ENCODE data around the gene GOLPH3L.

Gene GOLPH3L

GRCh38 chr1:150696995-150697927 is at the start of gene GOLPH3L (continued):
- TF ChIP-seq ZNF280C (tag by site-specific recombination; IDR thresholded peaks at IDR 0.05) (no peak), KLF7 (tag by site-specific recombination; IDR thresholded peaks at IDR 0.05; ENCODE audit: borderline replicate concordance) (no peak), ZBTB20 (tag by site-specific recombination; IDR thresholded peaks at IDR 0.05) (peak; percentile 42; the same call in 1 of the 2 replicates), ZXDB (tag by site-specific recombination; IDR thresholded peaks at IDR 0.05) (0 out of 2 replicates have a peak, but pooled peaks have one; percentile 39), PBX3 (CRISPR knock-in tag; IDR thresholded peaks at IDR 0.05) (peak; percentile 41; the same call in 1 of the 2 replicates), AEBP2 (tag by site-specific recombination; IDR thresholded peaks at IDR 0.05; ENCODE audit: borderline replicate concordance) (no peak), YY2 (tag by site-specific recombination; IDR thresholded peaks at IDR 0.05) (no peak), ZNF157 (tag by site-specific recombination; IDR thresholded peaks at IDR 0.05) (no peak), SP3 (tag by site-specific recombination; IDR thresholded peaks at IDR 0.05) (peak; percentile 91), EGR2 (tag by site-specific recombination; IDR thresholded peaks at IDR 0.05; ENCODE audit: low read depth) (no peak), ZSCAN23 (tag by site-specific recombination; IDR thresholded peaks at IDR 0.05) (no peak), PATZ1 (tag by site-specific recombination; IDR thresholded peaks at IDR 0.05) (peak; percentile 86), PRDM1 (tag by site-specific recombination; IDR thresholded peaks at IDR 0.05) (no peak), ZNF335 (tag by site-specific recombination; conservative IDR thresholded peaks at IDR 0.05) (peak; percentile 35), ZNF112 (tag by site-specific recombination; IDR thresholded peaks at IDR 0.05) (no peak), ZNF843 (tag by site-specific recombination; IDR thresholded peaks at IDR 0.05) (no peak), REST (tag by site-specific recombination; IDR thresholded peaks at IDR 0.05) (no peak), RBAK (tag by site-specific recombination; IDR thresholded peaks at IDR 0.05) (no peak), ZSCAN30 (tag by site-specific recombination; IDR thresholded peaks at IDR 0.05) (peak; percentile 92), KLF10 (tag by site-specific recombination; IDR thresholded peaks at IDR 0.05) (peak; percentile 85), SETDB1 (IDR thresholded peaks at IDR 0.05; ENCODE audit: insufficient read length, low read length) (no peak), ZNF354C (tag by site-specific recombination; IDR thresholded peaks at IDR 0.05; ENCODE audit: borderline replicate concordance, low read depth) (no peak), ZNF248 (tag by site-specific recombination; IDR thresholded peaks at IDR 0.05) (no peak), SP2 (tag by site-specific recombination; IDR thresholded peaks at IDR 0.05) (peak; percentile 99), ZNF391 (tag by site-specific recombination; IDR thresholded peaks at IDR 0.05; ENCODE audit: borderline replicate concordance, low read depth) (no peak), TRIM28 (IDR thresholded peaks at IDR 0.05; ENCODE audit: borderline replicate concordance, low read length) (peak; percentile 27; the same call in 1 of the 2 replicates), ZNF140 (tag by site-specific recombination; IDR thresholded peaks at IDR 0.05) (no peak), ZNF501 (tag by site-specific recombination; IDR thresholded peaks at IDR 0.05) (peak; percentile 56)
- TF ChIP-seq, protein P1, sequence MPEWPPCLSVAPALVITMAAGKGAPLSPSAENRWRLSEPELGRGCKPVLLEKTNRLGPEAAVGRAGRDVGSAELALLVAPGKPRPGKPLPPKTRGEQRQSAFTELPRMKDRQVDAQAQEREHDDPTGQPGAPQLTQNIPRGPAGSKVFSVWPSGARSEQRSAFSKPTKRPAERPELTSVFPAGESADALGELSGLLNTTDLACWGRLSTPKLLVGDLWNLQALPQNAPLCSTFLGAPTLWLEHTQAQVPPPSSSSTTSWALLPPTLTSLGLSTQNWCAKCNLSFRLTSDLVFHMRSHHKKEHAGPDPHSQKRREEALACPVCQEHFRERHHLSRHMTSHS (tag by site-specific recombination; IDR thresholded peaks at IDR 0.05) = no peak

Data from HEK293 (cell line).